ENCODE data around the gene ZNF423.

Gene ZNF423

DNA sequence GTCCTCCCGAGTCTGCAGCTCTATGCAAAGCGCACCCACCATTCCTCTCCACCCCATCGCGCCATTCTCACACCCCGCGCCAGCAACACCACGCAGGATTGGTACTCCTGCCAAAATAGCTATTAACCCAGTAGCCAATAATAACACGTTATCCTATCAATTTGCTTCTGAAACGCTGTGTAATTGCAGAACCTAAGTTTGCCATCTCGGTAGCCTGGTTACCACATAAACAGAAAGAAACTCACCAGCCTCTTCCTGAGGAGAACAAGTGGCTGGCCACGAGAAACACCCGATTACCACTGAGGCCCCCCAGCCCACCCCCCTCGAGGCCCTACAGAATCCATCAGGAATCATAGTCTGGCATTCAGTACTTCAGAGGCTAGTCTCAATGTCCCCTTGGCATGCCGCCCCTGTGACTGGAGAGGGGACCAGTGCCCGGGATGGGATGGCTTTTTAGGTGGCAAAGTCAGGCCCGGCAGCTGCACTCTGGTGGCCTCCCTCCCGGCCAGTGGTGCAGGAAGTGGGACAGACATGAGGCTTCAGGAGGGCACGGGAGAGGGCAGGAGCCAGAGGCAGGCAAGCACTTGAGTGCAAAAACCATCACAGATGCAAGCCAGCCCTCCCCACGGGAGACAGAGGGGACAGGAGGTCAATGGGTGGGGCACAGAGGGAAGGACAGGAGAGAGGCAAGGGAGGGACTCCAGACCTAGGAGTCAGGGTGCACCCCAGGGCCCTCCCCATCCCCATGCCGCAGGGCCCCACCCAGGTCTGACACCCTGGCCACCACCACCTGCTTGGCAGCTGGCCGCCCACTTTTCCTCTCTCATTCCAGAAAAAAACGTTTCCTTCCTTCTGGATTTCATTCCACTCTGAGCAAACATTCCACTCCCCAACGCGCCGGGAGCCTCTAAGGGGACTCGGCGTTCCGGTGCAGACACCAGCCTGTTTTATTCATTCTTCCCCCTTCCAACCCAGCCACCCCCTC lies 192.5 kb downstream of the ZNF423 start:
- no peak for DNase-seq (ENCODE audit: low read depth)

DNA sequence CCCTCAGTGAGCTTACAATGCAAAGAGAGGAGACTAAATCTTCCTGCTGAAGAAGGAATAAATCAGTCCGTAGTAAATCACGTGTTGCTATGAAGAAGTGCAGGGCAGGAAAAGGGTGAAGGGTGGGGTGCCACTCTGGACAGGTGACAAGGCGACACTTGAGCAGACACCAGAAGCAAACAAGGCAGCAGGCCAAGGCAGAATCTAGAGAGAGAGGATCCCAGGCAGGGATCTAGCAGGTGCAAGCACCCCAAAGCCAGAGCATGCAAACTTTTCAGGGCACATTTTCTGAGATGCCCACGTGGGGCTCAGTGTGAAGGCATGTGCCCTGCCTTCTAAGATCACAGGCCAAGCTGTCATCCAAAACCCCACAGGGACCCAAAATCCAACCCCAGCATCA lies 193.3 kb downstream of the ZNF423 start:
- DNase-seq (ENCODE audit: low read depth) = no peak

DNA sequence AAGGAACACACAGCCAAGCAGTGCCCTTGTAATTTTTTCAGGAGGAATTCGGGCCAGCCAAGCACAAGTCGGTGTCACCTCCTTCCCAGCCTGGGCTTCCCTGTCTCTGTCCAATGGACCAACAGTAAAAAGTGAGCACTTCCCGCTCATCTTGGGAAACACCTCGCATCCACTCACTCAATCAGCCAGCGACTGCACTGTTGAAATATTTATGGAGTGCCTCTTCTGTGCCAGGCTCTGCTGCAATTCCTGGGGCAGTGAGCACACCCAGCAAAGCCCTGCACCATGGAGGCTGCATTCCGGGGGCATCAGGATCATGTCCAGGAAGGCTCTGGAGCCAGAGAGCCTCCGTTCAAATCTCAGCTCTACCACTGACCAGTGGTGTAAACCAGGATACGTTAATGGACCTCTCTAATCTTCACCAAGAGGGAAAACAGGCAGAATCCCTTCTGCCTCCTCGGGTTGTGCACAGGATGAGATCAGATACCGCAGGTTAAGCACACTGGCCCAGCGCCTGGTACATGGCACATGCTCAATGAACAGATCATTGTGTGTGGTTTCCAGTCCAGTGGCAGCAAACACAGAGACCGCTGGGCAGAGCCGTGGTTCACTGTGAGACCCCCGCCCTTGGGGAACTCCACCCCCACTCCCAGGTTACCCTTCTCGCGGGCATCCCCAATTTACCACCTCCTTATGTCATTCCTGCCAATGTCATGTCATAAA lies 194.3 kb downstream of the ZNF423 start:
- DNase-seq (ENCODE audit: low read depth) = no peak

DNA sequence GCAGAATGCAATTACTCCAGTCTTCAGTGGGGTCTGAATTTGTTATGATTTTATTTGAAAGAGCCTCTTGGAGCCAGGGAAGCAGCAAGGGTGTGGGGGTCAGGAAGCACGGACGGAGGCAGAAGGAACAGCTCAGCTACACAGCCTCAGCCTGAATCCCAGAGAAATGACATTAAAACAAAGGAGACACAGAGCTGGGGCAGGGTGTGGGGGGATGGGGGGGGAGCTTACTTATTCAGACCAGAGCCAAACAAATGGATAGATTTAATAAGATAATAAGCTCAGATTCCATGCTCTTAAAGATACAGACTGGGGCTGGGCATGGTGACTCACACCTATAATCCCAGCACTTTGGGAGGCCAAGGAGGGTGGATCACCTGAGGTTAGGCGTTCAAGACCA lies 195.3 kb downstream of the ZNF423 start:
- no peak for DNase-seq (ENCODE audit: low read depth)

DNA sequence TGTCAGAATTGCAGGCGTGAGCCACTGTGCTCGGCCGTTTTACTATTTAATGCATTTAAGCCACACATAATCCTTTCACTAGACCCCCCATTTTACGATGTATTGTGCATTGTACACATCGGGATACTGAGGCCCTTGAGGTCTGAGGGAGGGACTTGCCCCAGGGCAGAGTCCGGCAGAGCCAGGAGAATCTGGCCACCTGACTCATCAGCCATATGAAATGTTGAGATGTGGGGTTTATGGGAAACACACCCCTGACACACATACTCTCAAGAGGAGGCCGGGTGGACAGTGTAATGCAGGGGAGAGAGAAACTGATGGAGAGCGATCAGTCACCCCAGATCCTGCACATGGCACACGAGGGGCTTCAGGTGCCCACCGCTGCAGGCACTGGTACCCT lies 196.6 kb downstream of the ZNF423 start:
- no peak for DNase-seq (ENCODE audit: low read depth)

DNA sequence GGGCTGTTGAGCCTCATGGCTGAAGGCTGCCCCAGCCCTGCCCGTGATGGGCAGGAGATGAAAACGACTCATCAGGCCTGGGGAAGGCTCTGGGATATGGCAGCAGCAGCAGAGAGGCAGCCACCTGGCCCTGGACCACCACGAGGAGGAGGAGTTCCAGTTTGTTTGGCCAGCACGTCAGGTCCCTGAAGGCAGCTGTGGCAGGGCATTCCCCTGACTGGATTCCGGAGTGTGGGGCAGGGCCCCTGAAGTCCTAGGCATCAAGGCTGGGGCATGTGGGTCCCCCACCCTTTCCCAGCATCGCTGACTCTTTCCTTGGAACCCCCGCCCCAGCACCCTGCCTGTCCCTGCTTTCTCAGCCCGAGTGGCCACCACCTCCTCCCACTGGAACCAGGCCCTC lies 197.4 kb downstream of the ZNF423 start:
- DNase-seq (ENCODE audit: low read depth) = no peak

DNA sequence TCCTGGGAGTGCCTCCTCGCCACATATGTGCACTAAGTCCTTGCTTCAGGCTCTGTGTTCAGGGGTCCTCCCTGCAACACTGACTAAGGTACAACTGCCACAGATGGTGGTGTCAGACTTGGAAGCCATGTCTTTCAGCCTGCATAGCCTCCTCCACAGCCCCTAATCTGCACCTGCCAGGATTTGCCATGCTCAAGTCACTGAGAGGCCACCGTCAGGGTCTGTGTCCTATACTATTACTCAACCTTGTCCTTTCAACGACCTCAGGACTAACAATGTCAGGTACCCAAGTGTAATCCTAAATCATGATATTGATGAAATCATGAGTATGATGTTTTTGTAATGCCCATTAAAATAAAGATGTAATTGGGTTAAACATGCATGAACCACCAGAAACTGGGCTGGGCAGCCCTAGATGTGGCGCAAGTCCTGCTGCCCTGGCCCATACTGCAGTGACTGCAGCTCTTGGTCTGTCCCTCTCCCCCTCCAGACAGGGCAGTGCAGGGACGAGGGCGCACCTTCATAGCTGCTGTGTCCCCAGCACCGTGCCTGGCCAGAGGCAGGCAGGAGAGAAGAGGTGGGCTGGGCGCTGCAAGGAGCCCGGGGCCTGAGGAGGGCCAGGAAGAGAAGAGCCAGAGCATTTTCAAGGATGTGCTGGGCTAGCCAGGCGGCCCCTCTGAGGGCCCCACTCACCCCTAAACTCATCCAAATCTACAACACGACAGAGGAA lies 198.0 kb downstream of the ZNF423 start:
- no peak for DNase-seq (ENCODE audit: low read depth)

DNA sequence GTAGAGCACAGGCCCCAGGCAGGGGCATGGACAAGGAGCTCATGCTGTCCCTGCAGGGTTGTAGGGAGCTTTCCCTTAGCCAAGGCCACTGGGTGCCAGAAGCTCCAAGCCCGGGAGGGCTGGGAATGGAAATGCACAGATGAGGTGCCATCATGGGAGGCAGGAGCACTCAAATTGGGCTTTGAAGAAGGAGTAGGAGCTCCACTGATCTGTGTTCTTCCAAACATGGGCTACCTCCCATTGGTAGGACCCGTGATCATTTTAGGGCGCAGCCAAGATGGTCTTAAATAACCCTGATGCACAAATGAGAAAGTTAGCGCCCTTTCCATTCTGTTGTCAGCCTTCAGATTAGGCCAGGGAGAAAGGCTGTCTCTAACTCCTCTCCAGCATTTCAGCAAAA lies 201.5 kb downstream of the ZNF423 start:
- no peak for DNase-seq (ENCODE audit: low read depth)

DNA sequence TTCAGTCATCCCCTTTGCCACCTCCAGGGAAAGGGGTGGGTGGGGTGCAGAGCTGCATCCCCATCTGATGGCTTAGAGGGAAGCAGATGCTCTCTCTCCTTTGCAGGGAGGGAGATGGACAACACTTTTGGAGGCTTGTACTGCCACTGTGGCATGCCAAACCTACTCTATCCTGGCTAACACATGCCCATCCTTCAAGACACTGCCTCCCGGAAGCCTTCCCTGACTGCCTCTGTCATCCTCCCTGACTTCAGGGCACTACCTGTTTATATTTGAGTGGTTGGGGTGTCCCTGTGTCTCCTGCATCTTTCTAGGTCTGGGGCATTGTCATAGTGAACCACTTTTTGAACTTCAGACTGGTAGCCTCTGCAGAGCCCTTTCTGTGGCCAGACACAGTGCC lies 202.3 kb downstream of the ZNF423 start:
- no peak for DNase-seq (ENCODE audit: low read depth)

DNA sequence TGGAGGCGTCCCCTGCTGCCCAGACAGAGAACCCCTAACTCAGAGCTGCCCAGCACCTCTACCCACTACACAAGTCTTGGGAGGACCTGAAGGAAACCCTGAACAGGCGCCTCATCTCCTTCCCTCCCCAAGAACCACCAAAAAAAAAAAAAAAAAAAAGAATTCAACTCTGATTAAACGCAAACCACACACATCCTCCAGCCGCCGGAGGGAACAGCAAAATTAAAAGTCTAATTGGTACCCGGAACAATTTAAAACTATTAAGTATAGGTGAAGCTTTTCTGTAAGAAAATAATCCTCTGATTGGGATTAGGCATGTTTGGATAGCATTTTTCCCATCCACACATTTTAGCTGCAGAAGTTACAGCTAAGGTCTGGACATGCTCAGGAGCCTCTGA lies 202.7 kb downstream of the ZNF423 start:
- no peak for DNase-seq (ENCODE audit: low read depth)

DNA sequence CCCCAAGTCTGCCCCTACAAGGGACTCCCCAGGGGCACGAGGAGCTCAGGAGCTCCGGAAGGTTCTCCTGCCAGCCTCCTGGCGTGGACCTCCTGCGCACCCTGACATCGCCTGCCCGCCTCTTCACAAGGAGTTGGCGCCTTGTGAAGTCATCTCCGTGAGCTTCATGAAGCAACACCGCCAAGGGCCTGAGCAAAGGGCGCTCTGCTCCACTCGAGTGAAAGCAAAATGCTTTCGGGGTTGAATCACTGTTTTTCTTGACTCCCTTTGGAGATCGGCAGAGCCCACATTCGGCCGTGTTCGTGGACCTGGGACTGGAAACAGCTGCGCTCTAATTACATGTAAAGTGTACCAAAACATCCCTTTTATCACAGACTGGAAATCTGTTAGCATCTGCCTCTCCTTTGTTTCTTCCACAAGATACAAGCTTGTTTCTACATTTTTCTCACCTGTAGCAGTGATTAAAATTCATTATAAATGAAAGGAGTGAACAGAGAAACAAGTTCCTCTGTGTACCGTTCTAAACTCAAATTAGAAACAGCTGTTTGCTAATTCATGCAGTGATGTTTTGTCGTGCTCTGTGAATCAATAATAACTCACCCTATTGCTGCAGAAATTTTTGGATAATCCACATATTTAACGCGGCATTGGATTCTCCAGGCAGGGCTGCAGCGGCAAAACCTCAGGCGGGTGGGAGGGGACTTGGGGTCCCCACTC lies 203.3 kb downstream of the ZNF423 start:
- no peak for DNase-seq (ENCODE audit: low read depth)

DNA sequence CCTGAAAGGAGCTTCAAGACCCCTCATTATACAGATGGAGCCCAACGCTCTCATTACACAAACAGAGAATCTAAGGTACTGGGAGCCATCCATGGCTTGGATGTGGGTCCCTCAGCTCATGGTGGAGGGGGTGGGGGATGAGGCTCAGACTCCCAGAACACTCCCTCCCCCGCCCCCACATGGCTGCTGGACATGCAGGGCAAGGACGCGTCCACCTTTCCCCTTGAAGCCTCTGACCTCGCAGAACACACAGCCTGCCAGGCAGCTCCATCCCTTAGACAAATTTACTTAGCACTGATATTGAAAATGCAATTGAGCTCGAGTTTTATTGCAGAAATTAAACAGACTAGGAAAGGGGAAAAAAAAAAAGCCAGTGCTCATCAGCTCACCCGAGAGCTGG lies 203.9 kb downstream of the ZNF423 start:
- DNase-seq (ENCODE audit: low read depth) = no peak

DNA sequence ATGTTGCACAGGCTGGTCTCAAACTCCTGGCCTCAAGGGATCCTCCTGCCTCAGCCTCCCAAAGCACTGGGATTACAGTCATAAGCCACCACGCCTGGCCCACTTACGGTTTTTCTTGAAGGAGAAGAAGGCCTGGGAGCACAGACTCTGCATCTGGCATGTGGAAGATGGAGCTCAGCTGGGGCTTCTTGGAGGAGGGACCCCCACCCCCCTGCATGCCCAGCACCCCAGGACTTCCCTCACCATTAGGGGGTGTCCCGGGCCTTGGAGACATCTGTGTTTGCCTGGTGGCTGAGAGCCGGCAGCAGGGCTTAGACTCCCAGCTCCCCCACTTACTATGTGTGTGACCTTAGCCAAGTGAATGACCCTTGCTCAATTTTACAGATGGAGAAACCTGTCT lies 204.7 kb downstream of the ZNF423 start:
- no peak for DNase-seq (ENCODE audit: low read depth)

DNA sequence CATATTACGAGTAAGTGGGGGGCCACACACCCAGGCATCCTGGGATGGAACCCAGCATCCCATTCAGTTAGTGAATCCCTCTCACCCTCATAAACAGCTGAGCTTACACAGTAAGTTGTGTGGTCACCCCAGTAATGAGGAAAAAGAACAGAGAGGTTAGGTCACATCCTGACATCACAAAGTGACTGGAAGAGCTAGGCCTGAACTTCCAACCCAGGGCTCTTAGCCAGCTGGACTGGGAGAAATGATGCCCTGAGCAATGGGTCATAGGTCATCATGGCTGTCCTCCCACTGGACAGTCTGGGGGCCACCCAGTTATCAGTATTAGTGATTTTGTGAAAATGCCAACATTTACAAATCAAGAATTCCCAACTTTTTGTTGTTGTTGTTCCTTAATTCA lies 205.3 kb downstream of the ZNF423 start:
- no peak for DNase-seq (ENCODE audit: low read depth)

DNA sequence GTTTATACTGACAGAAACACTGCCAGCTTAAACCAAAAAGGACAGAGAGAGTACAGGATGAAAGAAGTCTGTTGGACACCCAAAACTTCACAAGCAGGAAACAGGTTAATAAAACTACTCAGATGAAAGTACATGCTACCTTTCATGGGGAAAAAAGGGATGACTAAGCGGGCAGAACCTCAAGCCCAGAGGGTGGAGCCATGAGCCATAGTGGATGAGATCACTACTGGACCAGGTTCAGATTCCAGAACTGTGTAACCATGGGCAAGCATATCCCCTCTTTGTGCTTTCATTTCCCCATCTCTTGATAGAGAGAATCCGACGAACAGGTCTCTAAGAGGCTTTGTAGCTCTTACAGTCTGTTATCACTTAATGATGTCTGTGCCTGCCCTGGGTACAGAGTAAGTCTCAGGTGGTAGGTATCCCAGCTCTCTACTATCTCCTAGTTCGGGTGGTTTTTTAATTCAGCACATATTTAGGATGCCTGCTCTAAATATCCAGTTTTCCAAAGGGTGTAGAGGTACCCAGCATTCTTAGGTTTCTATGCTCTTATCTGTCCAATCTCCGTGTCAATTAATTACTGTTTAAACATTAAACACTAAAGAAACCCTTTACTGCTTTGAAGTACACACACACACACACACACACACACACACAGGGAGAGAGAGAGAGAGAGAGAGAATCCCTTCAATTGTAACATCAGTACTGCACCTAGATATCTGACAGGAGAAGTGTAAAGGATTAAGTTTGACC lies 206.7 kb downstream of the ZNF423 start:
- no peak for DNase-seq (ENCODE audit: low read depth)

DNA sequence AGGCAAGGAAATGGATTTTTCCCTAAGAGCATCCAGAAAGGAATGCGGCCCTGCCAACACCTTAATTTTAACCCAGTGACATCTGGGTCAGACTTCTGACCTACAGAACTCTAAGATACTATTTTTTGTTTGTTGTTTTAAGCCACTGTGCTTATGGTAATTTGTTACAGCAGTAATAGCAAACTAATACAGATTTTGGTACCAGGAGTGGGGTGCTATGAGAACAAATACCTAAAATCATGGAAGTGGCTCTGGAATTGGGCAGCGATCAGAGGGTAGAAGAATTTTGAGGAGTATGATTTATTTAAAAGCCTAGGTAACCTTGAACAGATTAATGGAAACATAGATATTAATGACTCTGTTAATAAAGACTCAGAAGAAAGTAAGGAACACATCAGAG lies 208.2 kb downstream of the ZNF423 start:
- DNase-seq (ENCODE audit: low read depth) = no peak

DNA sequence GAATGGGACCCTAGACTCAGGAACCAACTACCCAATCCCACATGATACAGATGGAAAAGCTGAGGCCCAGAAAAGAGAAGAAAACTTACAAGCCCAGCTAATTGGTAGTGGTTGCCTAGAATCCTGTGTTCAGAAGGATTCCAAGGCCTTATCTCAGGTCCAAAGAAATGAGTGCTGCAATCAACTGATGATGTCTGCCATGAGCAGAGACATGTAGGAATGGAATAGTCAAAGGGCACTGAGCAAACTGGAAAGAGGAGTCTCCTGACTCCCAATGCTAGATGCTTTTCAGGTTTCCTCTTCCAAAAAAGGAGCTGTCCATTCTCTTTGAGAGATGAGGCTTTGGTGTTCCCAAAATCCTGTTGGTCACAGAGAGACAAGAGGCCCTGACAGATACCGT lies 210.6 kb downstream of the ZNF423 start:
- no peak for DNase-seq (ENCODE audit: low read depth)

DNA sequence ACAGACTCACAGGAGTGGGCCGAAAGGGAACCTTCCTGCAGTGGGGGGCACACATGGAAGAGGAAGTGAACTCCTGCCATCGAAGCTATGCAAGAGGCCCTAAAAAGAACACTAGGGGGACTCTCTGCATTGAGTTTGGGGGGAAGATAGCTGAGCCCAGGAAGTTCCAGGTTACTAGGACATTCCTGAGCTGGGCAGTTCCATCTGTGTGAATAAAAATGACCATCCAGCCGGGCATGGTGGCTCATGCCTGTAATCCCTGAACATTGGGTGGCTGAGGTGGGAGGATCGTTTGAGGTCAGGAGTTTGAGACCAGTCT lies 211.8 kb downstream of the ZNF423 start:
- no peak for DNase-seq (ENCODE audit: low read depth)

DNA sequence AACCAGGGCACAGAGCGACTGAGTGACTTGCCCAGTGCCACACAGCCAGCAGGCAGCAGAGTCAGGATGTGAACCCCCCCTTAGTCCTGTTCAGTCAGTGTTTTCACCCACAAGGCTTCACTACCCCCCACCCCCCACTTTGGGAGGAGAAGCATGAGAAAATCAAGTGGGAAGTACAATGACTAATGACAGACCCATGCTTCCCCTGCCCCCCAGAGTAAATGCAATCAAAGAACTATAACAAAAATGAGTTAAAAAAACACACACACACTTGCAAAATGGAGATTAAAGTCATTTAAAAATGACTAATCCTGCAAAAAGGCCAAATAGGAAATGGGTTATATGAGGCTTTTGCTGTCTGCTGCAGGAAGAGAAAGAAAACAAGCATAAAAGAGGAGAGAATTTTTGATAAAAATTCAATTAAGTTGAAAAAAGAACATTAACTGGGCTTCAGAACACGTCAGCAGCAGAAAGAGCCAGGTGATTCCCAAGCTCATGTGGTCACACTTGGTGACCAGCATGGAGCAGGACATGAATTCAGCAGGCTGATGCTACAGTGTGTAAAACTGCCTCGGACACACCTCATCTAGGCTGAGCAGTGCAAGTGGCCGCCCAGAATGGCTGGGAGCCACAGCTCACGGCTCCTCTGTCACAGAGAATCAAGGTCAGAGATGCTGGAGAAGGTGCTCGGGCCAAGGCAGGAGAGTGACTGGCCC lies 212.3 kb downstream of the ZNF423 start:
- DNase-seq (ENCODE audit: low read depth) = no peak

DNA sequence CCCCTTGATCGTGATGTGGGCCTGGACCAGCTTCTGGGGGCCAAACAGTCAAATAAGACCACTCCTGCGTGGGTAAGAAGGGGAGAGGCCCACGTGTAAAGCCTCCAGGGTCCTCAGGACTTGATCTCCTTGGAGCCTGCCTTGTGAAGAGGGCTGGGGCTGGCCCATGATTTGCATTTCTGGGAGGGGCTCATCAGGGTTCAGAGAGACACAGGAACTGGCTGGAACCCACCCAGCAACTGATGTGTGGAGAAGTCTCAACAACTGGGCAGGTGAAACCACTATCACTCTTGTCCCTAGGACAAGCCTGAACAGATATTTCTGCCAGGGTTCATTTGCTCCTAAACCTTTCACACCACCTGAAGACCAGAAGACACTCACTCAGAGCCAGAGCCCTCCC lies 214.7 kb downstream of the ZNF423 start:
- no peak for DNase-seq (ENCODE audit: low read depth)

DNA sequence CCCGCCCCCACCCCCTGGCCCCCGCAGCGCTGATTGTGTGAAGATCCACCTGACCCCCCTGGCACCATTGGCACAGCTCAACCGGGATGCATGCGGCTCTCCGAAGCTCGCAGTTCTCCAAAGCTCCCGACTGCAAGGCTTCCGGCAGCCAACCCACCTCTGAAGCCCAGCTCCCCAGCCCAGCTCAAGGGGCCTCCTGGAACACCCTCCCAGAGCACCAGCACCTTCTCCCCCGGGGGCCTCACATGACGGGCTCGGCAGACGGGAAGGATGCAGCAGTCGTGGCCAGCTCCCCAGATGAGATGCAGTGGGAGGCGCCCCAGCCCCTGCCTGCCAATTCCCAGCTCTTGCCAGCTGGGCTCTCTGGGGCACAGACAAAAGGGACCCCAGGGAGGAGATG lies 215.3 kb downstream of the ZNF423 start:
- no peak for DNase-seq (ENCODE audit: low read depth)

All from GM04504 (cell line).